ENCODE data around the gene FPGS. TPM values are rescaled to one million over a fixed set of nuclear protein-coding genes. Genes with fewer than 3 reads are reported as not detected.

FPGS gene
- total RNA-seq, 1 donor from 2014 or later: 65.1 TPM

DNA sequence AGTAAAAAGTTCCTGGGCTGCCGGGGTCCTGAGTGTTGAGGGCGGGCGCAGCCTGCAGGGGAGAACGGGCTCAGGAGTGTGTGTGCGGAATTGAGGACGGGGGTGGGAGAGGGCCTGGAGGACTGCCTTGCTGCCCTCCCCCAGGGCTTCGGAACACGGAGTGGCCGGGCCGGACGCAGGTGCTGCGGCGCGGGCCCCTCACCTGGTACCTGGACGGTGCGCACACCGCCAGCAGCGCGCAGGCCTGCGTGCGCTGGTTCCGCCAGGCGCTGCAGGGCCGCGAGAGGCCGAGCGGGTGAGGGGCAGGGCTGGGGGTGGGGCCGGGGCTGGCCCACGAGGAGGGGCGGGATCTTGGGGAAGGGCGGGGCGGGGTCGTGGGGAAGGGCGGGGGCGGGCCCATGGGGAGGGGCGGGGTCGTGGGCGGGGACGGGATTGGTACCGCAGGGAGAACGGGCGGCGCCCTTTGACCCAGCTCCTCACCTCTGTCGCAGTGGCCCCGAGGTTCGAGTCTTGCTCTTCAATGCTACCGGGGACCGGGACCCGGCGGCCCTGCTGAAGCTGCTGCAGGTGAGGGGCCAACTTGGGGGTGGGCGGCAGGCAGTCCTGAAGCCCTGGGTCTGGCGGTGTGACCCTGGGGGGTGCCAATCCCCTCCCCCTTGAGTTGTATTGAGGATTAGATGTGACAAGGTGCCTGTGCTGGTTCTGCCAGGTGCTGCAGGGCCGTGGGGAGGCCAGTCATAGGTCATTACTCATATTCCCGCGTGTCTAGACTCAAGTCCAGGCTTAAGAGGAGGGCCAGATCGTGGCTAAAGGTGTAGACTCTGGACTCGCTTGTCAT, 7.1 kb downstream of the FPGS start:
- H3K36me3 Mint-ChIP-seq (ENCODE audit: unreplicated experiment): peaks cover 13% of the 10 kb centered on the region
- H3K4me3 Mint-ChIP-seq (ENCODE audit: unreplicated experiment): no peak overlapping the region
- no peak for DNase-seq (ENCODE audit: extremely low spot score, unreplicated experiment)
- no peak overlapping the region for H3K27ac Mint-ChIP-seq (ENCODE audit: unreplicated experiment)
- no peak for TF ChIP-seq CTCF (IDR thresholded peaks at IDR 0.05)
- H3K4me1 Mint-ChIP-seq (ENCODE audit: unreplicated experiment): peaks cover 4% of the 10 kb centered on the region
- no peaks in the 10 kb centered on the region for H3K9me3 Mint-ChIP-seq (ENCODE audit: unreplicated experiment)
- H3K27me3 Mint-ChIP-seq (ENCODE audit: unreplicated experiment): no peaks in the 10 kb centered on the region

DNA sequence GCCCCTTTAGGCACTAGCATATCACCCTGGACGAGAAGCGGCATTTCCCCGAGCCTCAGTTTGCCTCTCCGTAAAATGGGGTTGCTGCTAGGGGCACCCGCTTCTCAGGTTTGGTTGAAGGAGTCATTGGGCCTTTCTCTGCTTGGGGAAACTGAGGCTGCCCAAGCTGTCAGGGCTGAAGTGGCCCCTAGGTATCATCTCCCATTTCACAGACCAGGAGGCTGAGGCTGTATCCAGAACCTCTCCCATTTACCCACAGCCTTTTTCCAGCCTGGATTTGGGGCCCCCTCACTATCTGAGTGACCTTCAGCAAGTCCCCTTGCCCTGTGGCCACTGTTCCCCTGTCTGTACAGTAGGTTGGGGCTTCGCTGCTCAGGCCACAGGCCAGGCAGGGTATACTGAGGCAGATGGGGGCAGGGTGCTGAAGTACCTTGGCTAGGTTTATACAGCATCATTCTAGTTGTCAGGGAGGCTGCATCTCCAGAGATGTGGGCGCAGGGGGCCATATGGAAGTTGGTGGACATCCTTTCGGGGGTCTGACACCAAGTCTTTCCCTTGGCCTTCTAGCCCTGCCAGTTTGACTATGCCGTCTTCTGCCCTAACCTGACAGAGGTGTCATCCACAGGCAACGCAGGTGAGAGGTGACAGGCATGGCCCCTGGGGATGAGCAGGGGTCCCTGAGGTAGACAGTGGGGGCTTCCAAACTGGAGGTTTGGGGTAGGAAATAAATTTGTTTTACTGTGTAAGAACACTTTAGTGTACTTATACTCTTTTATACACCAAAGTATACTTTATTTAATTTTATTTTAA, 7.9 kb downstream of the FPGS start:
- Mint-ChIP-seq H3K4me3 (ENCODE audit: unreplicated experiment) (no peak overlapping the region), H3K27ac (ENCODE audit: unreplicated experiment) (no peak overlapping the region), H3K9me3 (ENCODE audit: unreplicated experiment) (no peaks in the 10 kb centered on the region), H3K27me3 (ENCODE audit: unreplicated experiment) (no peaks in the 10 kb centered on the region), H3K36me3 (ENCODE audit: unreplicated experiment) (peaks cover 13% of the 10 kb centered on the region), H3K4me1 (ENCODE audit: unreplicated experiment) (peaks cover 3% of the 10 kb centered on the region)
- TF ChIP-seq CTCF (IDR thresholded peaks at IDR 0.05): no peak
- DNase-seq (ENCODE audit: extremely low spot score, unreplicated experiment): no peak

DNA sequence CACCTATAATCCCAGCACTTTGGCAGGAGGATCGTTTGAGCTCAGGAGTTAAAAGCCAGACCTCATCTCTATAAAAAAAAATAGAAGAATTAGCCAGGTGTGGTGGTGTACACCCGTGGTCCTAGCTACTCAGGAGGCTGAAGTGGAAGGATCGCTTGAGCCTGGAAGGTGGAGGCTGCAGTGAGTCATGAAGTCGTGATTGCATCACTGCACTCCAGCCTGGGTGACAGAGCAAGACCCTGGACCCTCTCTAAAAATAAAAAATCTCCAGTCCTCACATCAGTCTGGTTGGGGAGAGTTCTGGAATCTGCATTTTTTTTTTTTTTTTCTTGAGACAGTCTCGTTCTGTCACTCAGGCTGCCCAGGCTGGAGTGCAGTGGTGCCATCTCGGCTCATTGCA, 9.3 kb downstream of the FPGS start:
- Mint-ChIP-seq H3K27me3 (ENCODE audit: unreplicated experiment) (no peaks in the 10 kb centered on the region), H3K4me1 (ENCODE audit: unreplicated experiment) (no peaks in the 10 kb centered on the region), H3K27ac (ENCODE audit: unreplicated experiment) (no peak overlapping the region), H3K36me3 (ENCODE audit: unreplicated experiment) (peaks cover 10% of the 10 kb centered on the region), H3K4me3 (ENCODE audit: unreplicated experiment) (no peak overlapping the region), H3K9me3 (ENCODE audit: unreplicated experiment) (no peaks in the 10 kb centered on the region)
- DNase-seq (ENCODE audit: extremely low spot score, unreplicated experiment): no peak
- TF ChIP-seq CTCF (IDR thresholded peaks at IDR 0.05): no peak

DNA sequence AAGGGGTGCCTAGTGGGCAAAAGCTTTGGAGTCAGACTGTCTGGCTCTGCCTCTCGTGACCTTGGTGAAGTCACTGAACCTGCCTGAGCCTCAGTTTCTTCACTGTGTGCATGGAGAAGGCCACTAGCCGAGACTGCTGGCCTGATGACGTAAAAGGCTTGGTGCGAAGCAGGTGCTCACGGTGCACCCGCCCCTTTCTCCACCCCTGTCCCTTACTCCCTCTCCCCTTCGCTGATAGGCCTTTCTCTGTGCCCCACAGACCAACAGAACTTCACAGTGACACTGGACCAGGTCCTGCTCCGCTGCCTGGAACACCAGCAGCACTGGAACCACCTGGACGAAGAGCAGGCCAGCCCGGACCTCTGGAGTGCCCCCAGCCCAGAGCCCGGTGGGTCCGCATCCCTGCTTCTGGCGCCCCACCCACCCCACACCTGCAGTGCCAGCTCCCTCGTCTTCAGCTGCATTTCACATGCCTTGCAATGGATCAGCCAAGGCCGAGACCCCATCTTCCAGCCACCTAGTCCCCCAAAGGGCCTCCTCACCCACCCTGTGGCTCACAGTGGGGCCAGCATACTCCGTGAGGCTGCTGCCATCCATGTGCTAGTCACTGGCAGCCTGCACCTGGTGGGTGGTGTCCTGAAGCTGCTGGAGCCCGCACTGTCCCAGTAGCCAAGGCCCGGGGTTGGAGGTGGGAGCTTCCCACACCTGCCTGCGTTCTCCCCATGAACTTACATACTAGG, 10.4 kb downstream of the FPGS start:
- H3K27me3 Mint-ChIP-seq (ENCODE audit: unreplicated experiment): no peaks in the 10 kb centered on the region
- no peaks in the 10 kb centered on the region for H3K4me1 Mint-ChIP-seq (ENCODE audit: unreplicated experiment)
- H3K9me3 Mint-ChIP-seq (ENCODE audit: unreplicated experiment): no peaks in the 10 kb centered on the region
- no peak overlapping the region for H3K4me3 Mint-ChIP-seq (ENCODE audit: unreplicated experiment)
- no peak for TF ChIP-seq CTCF (IDR thresholded peaks at IDR 0.05)
- H3K36me3 Mint-ChIP-seq (ENCODE audit: unreplicated experiment): peaks cover 8% of the 10 kb centered on the region
- peak overlapping the region; percentile 4 for H3K27ac Mint-ChIP-seq (ENCODE audit: unreplicated experiment)
- DNase-seq (ENCODE audit: extremely low spot score, unreplicated experiment): no peak
